Adipose tissue (tissue), 3 donors: Measurements from ENCODE around the gene SERBP1. TPM values are rescaled to one million over a fixed set of nuclear protein-coding genes. Genes with fewer than 3 reads are reported as not detected.

Experiments
- H3K27ac ChIP-seq: one replicate; pipeline ENCODE4 v1.5.1; 2013; ENCODE audit warnings: low read depth, low read length
- WGBS, 3 donors: extraction: QIAGEN DNeasy Blood & Tissue Kit; methylation state at CpG; one replicate each; pipeline ENCODE4 v1.1.7; 2013; 5-methylcytosine and 5-hydroxymethylcytosine counted together
- polyA plus RNA-seq, 3 donors: library from polyadenylated mRNA; stranded (reverse); fragments of 200-250 nt; gene quantifications; one replicate each; pipeline ENCODE4 v1.2.3, GENCODE V29; 2013
- donor health status: healthy with polysubstance abuse.
- donor health status: Bipolar disorder and iron deficiency.
- donor health status: healthy.

The SERBP1 gene
- polyA plus RNA-seq, 3 donors = 120 to 216 (median 146) TPM

DNA sequence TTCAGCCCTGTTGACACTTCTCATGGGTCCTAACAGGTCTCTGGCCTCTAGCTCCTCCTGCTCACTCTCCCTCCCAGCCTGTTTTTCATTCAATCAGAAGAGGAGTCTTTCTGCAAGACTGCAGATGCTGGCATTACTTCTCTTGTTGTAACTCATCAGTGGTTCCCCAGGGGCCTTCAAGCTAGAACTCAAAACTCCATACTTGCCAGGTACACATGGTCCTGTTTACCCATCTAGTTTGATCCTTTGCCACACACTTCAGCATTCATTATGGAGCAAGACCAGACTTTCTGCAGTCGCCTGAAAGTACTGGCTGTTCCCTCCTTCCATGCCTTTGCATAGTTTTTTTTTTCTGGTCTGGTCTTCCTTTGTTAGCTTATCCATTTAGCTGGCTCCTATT lies 47.9 kb downstream of the SERBP1 start:
- 56 to 78% (median 76%) methylated on average over 1 of the region's 1 CpG for WGBS, 3 donors
- no peak overlapping the region for H3K27ac ChIP-seq

DNA sequence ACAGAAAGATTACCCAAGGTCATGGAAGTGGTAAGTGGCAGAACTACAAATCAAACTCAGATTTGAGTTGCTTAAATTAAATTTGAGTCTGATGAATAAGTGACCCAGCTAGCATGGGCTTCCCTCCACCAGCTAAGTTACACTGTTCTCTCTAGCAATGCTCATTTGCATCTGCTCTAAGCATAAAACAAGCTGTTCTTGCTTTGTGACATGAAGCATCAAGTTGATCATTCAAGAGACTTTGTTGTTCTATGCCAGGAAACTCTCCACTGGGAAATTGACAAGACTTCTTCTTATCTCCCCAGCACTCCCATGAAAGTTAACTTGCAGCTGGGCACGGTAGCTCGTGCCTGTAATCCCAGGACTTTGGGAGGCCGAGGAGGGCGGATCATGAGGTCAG lies 49.0 kb downstream of the SERBP1 start:
- no peak overlapping the region for H3K27ac ChIP-seq
- 52 to 80% (median 77%) methylated on average over 4 of the region's 4 CpGs for WGBS, 3 donors

DNA sequence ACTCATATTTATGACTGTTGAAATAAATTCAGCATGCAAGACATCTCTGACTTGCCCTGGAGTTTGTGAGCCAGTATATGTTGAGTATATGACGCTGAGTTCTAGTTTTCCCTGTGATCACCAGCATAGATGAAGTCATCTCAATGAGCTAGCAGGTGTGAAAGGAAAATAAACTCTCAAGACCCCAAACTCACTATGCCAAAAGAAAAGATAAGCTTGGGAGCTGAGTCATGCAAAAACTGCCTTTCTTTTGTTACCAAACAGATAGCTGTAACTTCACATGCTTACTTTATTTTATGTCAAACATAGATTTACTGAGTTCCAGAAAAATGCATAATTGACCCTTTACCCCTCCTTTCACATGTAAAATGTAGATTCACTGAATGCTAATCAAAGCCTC lies 52.9 kb downstream of the SERBP1 start:
- WGBS, 3 donors = 88 to 100% (median 93%) methylated on average over 1 of the region's 1 CpG

DNA sequence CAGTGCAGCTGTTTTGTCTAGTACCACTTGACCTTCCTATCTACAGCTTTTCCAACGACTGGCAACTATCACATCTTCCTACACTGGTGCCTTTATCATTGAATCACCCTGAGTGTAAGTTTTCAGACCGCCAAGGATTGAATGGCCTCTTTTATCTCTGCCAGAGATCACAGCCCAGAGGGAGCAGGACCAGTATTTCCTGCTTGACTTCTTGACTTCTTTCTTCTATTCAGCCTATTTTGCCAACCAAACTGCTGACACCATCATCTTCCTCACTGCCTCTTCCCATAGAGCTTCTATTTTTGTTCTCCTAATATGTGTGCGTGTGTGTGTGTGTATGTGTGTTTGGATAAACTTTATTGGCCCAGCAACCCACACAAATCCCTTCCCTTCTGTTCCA lies 53.8 kb downstream of the SERBP1 start:
- WGBS, 3 donors = 44 to 61% (median 55%) methylated on average over 3 of the region's 3 CpGs
- no peak overlapping the region for H3K27ac ChIP-seq

More for the DNA sequence above, 52.9 kb downstream of the SERBP1 start:
- no peak overlapping the region for H3K27ac ChIP-seq

DNA sequence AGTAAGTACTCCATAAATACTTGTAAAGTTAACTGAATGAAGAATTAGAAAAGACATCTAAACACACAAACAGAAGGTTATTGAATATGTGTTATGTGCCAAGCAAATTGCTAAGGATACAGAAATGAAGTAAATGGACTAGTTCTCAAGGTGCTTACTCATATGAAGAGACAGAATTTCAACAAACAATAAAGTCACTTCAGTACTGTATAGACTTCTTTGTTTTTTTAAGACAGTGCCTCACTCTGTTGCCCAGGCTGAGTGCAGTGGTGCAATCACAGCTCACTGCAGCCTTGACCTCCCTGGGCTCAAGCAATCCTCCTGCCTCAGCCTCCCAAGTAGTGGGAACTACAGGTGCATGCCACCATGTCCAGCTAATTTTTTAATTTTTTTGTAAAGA lies 57.3 kb downstream of the SERBP1 start:
- H3K27ac ChIP-seq = no peak overlapping the region

DNA sequence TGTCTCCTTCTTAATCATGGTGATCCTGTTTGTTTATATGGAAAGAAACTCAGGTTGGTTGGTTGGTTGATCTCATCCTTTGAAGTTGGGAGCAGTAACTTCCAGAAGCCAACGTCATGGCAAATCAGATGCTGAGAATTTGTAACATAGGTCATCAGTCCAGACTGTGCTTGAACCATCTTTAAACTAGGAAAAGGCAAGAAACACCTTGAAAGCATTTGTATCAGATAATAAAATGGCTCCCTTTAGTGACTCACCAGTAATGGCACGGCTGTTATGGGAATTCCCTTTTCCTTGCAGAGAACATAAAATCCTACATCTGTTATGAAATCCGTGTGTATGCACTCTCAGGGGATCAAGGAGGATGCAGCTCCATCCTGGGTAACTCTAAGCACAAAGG lies 58.1 kb downstream of the SERBP1 start:
- 46 to 70% (median 69%) methylated on average over 3 of the region's 3 CpGs for WGBS, 3 donors
- no peak overlapping the region for H3K27ac ChIP-seq

DNA sequence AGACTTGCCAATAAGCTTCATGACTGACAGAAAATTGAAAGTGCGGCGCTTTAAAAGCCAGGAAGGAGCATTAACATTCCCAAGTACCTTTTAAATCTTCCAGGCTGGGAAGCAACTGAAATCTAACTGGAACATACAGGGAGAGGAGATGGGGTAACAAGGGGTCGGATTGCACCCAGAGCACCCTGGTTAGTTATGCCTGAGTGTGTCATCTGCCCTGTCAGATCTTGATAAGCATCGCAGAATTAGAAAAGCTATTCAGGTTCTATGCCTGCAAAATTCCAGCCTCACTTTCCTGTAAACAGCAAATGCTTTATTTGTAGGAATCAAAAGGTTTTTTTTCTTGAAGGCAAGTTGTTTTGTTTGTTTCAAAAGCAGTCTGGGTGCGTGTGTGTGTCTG lies 58.5 kb downstream of the SERBP1 start:
- H3K27ac ChIP-seq = no peak overlapping the region
- WGBS, 3 donors = 74 to 81% (median 79%) methylated on average over 5 of the region's 5 CpGs

DNA sequence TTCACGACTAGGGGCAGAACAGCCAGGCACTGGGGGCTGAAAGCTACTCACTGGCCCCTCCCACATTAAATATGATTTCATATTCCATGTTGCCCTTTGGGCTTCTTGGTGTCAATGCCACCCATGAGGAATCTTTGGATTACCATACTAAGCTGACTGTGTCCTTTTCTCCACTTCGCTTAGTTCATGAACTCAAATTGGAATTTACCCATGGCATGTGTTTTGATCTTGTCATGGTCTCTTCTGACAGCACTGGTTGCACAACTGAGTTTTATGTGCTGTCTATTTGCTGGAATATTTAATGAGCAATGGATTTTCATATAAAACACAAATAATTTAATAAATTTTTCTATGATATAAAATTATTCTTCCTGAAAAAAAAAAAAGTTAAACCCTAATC lies 59.2 kb downstream of the SERBP1 start:
- 79 to 85% (median 84%) methylated on average over 2 of the region's 2 CpGs for WGBS, 3 donors
- H3K27ac ChIP-seq = no peak overlapping the region

DNA sequence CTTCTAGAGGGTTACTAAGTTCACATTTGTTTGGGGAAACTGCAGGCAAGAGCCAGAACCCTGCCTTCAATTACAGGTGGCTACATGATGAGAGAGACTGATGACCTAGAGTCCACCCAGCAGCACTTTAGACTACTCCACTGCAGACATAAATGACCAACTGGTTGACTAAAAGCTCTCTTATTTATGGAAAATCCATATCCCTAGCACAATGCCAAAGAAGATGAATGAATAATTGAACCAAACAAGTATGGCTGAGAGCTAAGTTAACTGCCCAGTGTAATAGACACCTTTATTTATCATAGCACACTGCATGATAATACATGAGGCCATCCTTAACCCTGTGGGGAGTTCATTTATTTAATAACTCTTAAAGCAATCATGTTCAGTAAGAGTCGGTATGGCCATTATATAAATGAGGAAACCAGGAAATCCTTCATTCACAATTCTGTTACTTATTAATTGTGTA lies 62.1 kb downstream of the SERBP1 start:
- WGBS, 3 donors = 57 to 80% (median 61%) methylated on average over 1 of the region's 1 CpG
- H3K27ac ChIP-seq = no peak overlapping the region

DNA sequence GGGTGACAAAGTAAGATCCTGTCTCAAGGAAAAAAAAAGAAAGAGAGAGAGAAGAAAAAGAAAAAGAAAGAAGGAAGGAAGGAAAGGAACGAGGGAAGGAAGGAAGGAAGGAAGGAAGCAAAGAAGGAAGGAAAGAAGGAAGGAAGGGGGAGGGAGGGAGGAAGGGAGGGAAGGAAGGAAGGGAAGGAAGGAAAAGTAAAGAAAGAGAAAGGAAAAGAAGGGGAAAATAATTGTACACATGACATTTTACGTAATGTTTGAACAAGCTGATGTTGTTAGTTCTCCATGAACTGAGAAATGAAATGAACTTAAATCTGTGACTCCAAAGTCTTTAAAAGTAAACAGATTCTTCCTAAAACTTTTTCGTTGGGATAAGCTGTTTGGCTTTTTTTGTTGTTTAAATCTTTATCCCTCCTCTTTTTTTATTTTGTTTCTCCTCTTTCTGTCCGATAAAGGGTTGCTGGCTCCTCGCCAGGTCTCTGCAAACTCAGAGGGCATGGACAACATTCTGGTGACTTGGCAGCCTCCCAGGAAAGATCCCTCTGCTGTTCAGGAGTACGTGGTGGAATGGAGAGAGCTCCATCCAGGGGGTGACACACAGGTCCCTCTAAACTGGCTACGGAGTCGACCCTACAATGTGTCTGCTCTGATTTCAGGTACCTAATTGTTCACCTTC lies 62.7 kb downstream of the SERBP1 start:
- H3K27ac ChIP-seq = no peak overlapping the region
- 37 to 53% (median 52%) methylated on average over 8 of the region's 8 CpGs for WGBS, 3 donors

DNA sequence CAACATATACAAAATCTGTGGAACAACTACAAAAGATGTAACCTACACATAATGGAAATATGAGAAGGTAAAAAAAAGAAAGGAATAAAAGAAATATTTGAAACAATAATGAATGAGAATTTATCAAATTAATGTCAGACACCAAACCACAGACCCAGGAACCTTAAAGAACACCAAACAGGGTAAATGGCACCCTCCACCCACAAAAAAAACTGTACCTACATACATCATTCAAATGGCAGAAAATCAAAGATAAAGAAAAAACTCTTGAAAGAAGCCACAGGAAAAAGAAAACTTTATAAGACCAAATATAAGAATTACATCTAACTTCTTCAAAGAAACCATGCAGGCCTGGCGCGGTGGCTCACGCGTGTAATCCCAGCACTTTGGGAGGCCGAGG lies 68.6 kb downstream of the SERBP1 start:
- no peak overlapping the region for H3K27ac ChIP-seq
- 96 to 99% (median 99%) methylated on average over 5 of the region's 5 CpGs for WGBS, 3 donors

DNA sequence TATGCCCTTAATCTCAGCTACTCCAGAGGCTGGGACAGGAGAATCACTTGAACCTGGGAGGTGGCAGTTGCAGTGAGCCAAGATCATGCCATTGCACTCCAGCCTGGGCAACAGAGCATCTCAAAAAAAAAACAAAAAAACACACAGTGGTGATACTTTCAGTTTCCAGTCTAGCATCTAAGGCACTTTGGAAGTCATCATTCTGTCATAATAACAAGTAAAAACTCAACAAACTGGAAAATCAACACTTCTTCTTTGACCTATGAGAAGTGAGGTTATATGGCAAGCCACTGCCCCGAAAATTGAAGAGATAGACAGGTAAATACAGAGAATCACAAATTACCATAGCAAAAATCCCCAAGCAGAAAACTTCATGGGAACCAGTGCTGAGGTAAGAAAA lies 70.6 kb downstream of the SERBP1 start:
- WGBS, 3 donors = 41 to 95% (median 94%) methylated on average over 1 of the region's 1 CpG
- no peak overlapping the region for H3K27ac ChIP-seq

Other genes with a start within 250 kb of the SERBP1 start
- under 1 TPM; 0.46 to 0.97 (median 0.90) TPM for gene IL12RB2, start 122.5 kb downstream of the SERBP1 start, polyA plus RNA-seq